GF-D8 (cell line): ENCODE measurements around the gene ADIPOR2.

Experiments
- DNase-seq: peaks from one replicate; lab custom pipeline; 2025; lab: John Stamatoyannopoulos, UW

ADIPOR2 gene

DNA sequence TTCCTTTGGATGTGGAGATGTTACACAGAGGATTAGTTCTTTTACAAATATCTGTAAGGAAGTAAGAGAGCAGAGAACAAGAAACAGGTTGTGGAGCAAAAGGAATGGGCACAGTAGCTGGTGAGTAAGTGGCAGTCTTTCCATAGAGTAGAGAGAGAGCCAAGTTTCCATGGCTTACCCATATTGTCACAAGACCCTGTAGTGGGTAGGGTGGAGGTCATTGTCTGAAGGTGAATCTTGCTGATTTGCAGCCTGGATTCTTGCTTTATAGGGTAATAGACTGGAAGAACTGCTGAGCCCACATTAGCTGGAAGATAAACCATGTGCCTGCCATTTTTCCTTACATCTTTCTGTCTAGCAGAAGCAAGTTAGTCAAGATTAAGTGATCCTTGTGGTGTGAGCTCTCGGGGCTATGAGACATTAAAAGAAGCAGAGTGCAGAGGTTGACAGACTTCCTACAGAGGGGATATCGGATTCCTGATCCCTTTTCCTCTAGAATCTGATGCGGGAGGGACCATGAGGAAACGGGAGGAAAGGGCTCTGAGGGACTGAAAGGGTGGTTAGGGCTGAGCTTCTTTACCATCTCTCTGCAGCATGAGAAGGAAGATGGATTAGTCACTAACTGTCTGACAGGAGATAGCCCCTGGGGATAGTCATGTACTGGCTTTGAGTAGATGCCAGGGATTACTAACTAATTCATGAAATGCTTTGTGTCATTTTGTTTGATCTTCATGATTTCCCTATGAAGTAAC lies 85.5 kb downstream of the ADIPOR2 start:
- no peak for DNase-seq

DNA sequence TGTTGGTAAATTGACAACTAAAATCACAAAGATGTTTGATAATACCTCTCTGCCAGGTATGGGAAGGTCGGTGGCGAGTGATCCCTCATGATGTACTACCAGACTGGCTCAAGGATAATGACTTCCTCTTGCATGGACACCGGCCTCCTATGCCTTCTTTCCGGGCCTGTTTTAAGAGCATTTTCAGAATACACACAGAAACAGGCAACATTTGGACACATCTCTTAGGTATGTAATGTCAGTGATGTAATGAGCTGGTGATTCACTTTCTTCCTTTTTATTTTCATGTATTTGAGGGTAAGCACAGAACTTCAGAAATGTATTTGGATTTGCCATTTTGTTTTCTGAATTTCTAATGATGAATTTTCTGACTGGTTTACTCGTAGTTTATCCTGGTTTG lies 86.9 kb downstream of the ADIPOR2 start:
- DNase-seq = no peak

DNA sequence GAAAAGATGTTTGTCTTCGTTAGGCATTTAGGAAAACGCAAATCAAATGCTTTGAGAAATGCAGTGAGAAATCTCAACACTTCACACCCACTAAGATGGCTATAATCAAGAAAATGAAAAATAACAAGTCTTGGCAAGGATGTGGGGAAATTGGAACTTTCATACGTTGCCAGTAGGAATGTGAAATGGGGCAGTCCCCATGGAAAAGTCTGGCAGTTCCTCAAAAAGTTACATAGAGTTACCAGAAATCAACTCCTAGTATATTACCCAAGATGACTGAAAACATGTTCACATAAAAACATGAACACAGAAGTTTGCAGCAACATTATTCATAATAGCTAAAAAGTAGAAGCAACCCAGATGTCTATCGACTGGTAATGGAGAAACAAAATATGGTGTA lies 88.0 kb downstream of the ADIPOR2 start:
- DNase-seq = no peak

DNA sequence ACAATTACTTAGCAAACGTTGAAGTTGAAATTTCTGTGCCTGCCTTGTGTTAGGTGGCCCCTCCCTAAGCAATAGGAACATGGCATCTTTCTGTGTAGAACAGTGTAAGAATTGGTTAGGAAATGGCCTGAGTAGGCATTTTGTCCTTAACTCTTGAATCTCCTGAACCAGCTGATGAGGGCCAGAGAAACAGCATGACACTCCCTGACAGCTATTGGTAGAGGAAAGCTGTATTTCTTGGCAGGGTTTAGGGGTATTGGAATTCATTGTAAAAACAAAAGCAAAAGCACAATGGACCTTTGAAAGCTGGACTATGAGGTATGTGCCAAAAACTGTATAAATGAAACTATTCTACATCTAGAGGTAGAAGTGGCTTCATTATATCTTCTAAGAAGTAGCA lies 88.9 kb downstream of the ADIPOR2 start:
- no peak for DNase-seq

DNA sequence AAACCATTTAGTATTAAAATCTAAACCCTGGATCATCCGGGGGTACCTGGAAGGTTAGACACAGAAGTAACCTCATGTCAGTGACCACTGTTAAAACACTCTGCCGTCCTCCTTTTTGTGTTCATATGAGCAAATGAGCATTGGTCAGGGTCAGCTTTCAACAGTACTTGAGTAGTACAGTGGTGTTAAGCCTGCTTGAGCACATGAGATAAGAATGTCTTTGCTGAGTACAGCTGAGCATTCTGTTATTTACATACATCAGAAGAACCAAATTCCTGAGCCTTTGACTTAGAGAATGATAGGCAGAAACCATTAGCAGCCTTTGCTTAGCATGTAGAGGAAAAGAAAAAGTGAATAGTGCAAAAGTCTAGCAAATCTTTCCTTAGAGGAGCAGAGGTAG lies 90.9 kb downstream of the ADIPOR2 start:
- no peak for DNase-seq

DNA sequence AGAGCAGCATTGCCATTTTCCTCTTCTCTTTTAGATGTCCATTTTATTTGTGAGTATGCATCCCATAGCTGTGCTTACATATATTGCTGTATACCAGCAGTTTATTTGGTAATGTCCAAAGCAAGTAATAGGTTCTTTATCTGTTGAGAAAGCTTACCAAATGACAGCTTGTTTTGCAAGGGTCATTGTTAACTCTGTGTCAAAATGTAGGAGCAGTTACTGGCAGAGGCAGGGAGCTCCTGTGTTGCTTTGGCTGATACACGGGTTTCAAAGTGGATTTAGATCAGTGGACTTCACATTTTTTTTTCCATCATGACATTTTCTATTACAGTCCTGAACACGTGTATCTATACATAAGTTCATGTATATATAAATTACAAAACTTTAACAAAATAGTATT lies 91.3 kb downstream of the ADIPOR2 start:
- DNase-seq = no peak

DNA sequence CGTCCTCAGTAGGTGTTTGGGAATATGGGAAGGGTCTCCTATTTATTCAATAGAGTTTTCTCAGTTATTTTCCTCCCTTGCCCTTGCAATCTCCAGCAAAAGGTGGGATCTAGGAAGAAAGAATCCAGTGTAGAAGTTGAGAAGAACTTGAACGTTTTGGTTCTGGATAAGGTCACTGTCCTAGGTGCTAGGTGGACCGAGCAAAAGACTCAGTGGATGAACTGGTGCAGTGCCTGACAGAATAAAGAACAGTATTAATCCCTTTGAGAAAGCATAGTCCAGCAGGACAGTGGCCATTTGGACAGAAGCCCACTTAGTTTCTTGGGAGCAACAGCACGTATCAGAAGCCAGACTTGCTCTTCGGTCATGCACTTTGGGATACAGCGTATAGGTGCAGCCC lies 96.8 kb downstream of the ADIPOR2 start:
- no peak for DNase-seq

DNA sequence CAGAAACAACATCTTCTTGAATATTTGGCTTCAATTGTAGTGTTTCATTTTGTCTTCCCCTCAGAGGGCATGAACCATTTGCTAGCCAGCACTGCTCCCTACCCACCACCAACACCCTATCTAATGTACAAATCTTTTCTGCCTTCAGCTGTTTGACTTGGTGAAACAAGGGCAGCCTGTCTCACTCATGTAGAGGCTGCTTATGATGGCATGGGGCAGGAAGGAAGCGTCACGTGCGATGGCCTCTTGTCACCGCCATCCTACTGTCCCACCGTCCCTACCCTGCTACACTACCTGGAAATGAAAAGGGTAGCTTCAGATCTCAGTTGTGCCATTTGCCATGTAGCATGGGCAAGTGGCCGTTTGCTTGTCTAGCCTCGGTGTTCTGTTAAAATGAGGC lies 99.6 kb downstream of the ADIPOR2 start:
- DNase-seq = no peak

DNA sequence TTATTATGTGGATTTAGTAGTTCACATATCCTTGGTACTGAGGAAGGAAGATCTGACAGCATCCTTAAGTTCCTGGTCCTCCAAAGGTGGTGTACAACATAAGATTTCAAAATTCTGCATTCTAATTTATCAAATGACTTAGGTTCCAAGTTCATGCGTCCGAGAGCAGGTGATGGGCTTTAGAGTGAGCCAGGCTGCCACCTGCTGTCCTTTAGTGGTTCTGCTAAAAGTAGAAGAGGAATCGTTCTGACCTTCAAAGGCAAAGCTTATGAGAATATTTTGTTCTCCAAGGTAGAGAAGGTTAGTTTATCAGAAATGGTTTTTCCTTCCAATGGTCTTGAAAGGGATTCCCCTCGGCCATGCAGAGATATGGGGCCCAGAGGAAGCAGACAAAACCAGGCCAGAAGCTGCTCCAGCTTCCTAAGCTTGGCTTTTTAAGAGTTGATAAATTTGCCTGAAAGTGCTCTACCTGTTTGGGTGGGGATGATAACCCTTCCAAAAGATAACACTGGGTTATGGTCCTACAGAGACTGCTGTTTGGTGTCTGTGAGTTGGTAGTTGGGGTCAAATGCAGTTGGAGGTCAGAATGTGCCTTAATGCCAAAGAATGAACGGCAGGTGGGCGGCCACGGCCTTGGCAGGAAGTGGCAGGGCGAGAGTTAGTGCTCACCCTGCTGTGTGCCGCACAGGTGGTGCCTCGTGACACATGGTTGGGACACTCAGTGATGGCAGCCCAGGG lies 100.4 kb downstream of the ADIPOR2 start:
- DNase-seq = peak; percentile 35

DNA sequence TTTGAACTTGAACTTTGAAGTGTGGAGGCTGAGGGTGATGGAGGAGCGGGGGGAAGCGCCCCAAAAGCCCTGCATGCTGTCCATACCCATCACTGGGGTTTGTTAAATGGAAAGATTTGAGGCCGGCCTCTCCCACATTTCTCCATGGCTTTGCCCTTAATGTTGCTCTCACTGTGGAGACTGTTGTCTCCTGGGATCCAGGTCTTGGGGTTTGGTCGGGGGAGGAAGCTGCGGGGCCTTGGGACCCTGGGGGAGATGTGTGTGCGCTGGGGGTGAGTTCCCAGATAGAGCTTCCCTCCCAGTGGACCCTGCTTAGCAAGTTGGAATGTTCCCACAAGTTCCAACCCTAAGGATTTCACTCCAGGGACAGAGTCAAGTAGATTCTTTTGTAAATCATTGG lies 101.5 kb downstream of the ADIPOR2 start:
- DNase-seq = no peak

DNA sequence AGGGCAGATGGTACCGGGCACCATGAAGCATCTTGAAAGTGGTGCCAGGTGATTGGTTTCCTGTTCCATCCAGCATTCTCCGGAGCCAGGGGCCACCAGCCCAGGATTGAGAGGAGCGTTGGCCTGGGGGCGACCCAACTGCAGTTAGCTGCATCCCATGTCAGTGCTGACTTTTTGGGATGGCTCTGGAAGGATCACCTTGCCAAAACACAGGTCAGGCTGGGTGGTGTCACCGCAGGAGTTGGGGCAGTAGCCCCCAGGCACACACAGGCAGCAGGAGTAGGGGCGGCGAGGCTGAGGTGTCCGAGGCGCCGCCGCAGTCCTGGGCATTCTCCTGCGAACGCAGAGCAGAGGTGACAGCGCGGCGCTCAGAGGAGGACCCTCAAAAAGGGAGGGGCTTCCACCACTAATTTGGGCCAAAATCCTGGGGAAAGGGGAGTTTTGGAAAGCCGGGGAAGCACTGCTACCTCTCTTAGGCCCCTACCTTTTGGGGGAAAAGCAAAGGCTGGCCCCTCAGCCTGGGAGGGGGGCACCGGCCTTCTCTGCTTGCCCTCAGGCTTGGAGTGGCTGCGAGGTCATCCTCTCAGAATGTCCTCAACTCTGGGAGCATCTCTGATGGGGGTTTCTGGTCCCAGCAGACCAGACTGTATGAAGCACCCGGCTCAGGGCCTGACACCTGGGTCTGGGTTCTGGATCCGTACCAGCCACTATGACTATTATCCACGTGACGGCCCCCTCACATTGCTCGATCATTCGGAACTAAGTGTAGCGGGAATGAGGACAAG lies 102.7 kb downstream of the ADIPOR2 start:
- DNase-seq = no peak

DNA sequence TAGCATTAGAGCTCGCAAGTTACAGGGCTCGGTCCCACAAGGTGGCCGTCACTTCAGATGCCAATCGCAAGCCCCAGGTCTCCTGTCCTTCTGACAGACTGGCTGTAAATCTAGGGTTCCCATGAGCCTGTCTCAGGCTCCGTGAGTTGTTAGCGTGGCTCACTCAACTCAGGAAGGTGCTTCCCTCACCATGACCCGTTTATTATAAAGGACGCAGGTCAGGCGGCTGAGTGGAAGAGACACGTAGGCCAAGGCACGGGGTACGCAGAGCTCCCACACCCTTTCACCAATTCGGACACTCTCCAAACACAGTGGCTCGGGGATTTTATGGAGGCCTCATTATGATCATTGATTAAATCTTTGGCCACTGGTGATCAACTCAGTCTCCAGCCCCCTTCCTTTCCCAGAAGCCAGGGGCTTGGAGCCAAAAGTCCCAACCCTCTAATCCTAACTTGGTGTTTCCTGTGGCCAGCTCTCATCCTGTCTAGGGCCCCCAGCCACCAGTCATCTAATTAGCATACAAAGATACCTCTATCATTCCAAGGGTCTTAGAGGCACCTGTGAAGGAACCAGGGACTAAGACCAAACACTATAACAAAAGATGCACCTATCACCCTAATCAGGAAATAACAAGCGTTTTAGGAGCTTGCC lies 103.7 kb downstream of the ADIPOR2 start:
- no peak for DNase-seq

DNA sequence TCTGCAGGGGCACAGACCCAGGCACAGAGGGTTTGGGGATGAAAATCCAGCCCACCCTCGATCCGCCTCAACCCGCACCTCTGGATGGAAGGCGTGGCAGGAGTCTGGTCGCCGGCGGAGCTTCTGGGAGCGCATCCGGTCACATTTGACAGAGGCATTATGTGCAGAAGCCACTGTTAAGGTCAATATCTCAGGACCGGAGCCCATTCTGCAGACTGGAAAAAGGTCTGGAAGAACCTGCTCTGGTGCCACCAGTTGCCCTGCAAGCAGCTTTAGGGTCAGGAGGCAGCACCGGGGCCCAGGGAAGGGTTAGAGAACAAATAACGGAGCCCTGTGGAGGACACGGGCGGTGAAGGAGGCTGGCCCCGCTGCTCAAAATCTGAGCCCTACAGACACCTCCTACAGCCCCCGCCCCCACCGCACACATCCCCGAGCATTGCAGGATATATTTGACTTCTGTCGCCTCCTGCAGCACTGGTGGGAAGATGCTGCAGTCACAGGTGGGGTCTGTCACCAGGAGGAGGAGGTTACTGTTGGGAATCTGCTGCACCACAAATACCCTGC lies 104.4 kb downstream of the ADIPOR2 start:
- DNase-seq = no peak

DNA sequence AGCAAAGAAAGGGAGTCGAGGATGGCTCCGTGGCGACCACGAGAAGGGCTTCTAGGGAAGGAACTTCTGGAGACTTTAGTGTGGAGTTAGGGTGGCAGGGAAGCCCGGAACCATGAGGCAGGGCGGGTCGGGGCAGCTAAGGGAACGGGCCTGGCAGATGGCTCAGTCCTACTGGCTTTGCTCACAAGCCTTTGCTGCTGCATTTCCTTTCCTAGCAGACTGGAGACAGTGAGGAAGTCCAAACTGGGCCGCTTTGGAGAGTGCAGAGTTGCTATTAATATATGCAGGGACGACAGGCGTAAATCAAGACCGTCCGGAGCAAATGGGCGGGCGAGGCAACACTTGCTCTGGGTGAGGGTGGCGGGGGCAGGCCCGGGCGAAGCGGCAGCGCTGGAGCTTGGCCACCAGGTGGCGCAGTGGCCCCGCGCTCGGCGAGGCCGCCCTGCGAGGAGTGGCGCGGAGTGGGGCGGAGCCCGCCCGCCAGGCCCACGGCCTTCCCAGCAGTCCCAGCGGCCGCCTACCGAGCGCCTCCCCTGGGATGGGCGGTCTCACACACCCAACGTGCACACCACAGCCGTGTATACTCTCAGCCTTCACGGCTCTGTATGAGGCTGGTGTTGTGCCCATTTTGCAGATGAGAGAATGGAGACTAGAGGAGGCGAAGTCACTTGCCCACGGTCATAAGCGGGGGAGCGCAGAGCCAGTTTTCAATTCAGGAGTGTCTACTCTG lies 105.1 kb downstream of the ADIPOR2 start:
- DNase-seq = peak; percentile 80

DNA sequence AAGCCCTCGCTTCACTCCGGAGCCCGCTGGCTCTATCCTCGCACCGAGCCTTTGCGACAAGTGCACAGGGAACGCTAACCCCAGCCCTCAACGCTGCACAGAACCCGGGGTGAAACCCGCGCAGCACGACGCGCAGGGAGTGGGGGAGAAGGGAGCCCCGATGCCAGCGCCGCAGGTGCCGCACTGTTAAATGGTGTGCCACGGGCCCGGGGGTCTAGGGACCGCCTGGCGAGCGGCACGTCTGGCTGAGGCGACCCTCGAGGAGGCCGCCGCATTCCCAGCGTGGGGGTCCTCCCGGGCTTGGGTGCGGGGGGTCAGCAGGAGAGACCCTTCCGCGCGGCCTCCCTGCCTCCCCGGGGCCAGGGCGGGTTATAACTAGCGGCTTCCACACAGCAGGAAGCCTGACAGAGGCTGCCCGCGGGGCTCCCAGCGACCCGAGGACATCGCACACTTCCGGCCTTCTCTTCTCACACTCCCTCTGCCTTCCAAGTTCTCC lies 105.7 kb downstream of the ADIPOR2 start:
- DNase-seq = peak; percentile 7

DNA sequence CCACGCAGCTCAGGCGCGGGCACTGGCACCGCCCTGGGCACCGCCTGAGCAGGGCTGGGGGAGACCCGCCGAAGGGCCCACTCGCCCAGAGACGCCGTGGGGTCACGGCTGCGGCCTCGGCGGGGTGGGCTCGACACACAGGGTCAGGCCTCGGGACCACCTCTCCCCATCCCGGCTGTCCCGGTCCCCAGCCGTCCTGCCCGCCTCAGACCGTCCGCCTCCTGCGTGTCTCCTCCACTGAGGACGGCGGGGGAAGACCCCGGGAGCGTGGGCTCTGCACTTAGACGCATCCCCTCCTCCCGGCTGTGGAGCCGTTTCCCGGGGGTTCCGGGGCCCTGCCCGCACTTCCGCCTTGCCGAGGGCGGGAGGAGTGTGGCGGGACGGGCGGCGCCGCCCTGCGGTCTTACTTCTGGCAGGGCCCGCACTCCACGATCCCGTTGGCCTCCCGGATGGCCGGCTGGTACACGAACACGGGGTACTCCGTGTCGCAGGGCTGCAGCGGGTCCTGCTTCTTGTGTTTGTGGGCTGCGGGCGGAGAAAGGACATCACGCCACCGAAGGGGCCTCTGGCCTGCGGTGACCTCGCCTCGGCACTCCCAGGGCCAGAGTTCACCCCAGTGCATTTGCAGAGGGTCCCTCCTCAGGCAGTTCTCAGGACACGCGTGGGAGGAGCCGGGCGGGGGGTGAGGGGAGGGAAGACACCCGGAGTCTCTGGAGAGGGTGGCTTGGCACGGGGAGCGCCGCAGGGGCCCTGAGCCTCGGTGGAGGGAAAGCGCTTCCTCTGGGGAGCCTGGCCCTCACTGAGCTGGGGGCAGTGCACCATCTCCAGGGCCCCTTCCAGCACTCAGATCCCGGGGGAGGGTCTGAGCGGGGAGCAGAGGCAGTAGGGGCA lies 106.4 kb downstream of the ADIPOR2 start:
- DNase-seq = peak; percentile 38

DNA sequence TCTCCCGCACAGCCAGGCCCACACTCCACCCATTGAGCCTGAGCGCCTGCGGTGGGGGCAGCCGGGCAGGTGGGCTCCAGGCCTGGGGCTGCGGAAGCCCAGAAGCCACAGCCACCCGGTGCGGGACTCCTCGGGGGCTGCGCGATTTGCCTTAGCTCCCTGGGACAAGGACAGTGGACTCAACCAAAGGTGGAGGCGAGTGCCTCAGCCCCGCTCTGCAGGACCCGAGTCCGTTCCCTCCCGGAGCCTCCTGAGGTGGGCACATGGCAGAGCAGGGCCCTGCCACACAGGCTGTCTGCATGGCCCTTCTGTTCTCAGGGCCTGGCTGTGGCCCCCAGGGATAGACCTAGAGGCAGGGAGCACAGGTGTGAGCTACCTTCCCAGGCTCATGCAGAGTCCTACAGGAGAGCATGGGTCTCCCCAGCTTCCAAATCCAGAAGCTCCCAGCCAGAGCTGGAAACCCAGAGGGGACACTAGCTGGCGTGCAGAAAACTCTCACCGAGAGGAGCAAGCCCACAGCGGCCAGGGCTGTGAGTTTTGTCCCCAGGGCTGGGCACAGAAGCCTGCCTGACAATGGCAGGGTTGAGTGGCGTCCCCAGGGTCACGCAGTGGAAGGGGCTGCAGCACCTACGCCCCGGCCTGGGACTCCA lies 107.2 kb downstream of the ADIPOR2 start:
- DNase-seq = no peak

DNA sequence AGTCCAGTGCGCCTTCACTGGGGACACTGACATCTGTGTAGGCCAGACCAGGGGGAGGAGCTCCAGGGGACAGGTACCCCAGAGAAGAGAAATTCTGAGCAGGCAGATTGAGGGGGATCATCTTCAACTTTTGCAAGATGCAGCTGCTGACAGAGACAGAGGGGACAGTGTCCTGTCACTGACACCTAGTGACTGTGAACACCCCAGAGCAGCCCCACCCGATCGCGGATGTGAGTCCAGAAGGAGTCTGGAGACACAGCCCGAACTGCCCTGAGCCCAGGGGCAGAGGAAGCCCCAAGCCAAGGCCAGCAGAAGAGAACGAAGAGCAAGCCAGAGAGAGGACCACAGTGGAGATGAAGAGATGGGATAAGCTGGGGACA lies 107.8 kb downstream of the ADIPOR2 start:
- no peak for DNase-seq

DNA sequence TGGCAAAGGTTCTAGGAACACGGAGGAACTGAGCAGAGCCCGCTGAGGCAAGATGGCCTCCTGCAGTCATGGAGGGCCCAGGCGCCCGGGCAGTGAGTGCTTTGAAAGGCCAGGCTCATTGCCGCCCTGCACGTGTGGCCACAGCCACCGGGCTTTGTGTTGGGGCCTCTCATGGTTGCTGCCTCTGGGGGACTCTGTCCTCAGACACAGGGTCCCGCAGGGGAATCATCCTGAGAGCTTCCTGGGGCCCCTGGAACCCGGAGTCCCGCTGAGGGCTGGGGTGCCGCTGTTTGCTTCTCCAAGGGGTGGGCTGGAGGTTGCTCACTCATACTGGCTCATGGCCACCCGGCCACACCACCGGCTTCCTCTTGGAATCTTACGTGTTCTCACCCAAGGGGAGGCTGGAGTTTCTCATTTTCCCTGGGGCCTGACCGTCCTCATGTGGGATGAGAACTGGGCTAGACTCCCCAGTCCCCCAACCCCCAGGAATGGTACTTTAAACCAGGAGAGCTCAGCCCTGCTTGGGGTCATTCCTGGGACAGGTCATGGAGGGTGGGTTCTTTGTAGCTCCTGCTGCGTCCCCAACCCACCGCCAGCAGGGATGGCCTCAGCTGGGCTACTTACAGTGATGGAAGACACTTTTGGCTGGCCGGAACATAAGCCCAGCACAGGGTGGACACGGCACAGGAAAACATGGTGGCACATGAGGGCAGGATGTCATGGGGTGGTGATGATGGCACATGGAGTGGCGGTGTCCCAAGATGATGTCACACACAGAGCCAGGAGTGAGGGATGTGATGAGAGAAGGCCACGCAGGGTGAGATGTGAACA lies 108.4 kb downstream of the ADIPOR2 start:
- DNase-seq = no peak
